Esophagus muscularis mucosa (tissue), 4 donors: ENCODE data around the gene KRT74.

ENCODE experiments used
- CTCF ChIP-seq, 3 experiments: fragments of 200-600 bp in 2 of 3; fragments of 450-650 bp in 1 of 3; sonication (generic) in 2 of 3; IDR thresholded peaks; one replicate each; pipeline ENCODE4 v1.5.1; 2017 to 2019; ENCODE audit warnings: antibody characterized with exemption in 3 of 3, mild to moderate bottlenecking in 2 of 3, moderate library complexity in 1 of 3
- EP300 ChIP-seq: sonication (generic); formaldehyde crosslinking; IDR thresholded peaks from one replicate; pipeline ENCODE4 v1.6.1; 2017; ENCODE audit warnings: antibody characterized with exemption
- POLR2A ChIP-seq: fragments of 450-650 bp; IDR thresholded peaks from one replicate; pipeline ENCODE4 v1.6.1; 2017; ENCODE audit warnings: antibody characterized with exemption, moderate library complexity, mild to moderate bottlenecking, low read depth
- POLR2AphosphoS5 ChIP-seq, 2 donors: sonication (generic); formaldehyde crosslinking; IDR thresholded peaks; one replicate each; pipeline ENCODE4 v1.6.1; 2017; ENCODE audit warnings: antibody characterized with exemption in 2 of 2

- TF ChIP-seq POLR2A = no peak
- TF ChIP-seq CTCF (IDR thresholded peaks at IDR 0.05) = no peak
- no peak for TF ChIP-seq POLR2AphosphoS5 (IDR thresholded peaks at IDR 0.05)
- TF ChIP-seq EP300 = no peak
Measured at GRCh38 chr12:52573743-52574142, at the start of gene KRT74.
